GM12891 (cell line): ENCODE results near the gene ADARB1.

Source experiments
- DNase-seq: peaks from one replicate; pipeline ENCODE4 v3.0.0; 2011; ENCODE audit warnings: low spot score; ENCODE audit not compliant: insufficient read length
- FAIRE-seq: peaks from 2 replicates; lab custom pipeline; 2011; peaks lifted over from hg19 to GRCh38; lab: Jason Lieb, UNC
- PAX5 ChIP-seq: IDR thresholded peaks from 2 replicates; pipeline ENCODE4 v1.6.1; 2011; ENCODE audit warnings: low read length, moderate library complexity, mild to moderate bottlenecking; ENCODE audit not compliant: insufficient read depth, severe bottlenecking
- POLR2A ChIP-seq: IDR thresholded peaks from 2 replicates; pipeline ENCODE4 v1.6.1; 2011; ENCODE audit warnings: low read depth, low read length, control low read depth
- POLR2AphosphoS5 ChIP-seq: IDR thresholded peaks from 2 replicates; pipeline ENCODE4 v1.6.1; 2011; ENCODE audit warnings: low read depth, low read length, control low read depth
- POU2F2 ChIP-seq: IDR thresholded peaks from 2 replicates; pipeline ENCODE4 v1.6.1; 2011; ENCODE audit warnings: low read depth, mild to moderate bottlenecking, control low read depth, low read length, moderate library complexity
- SPI1 ChIP-seq: IDR thresholded peaks from 2 replicates; pipeline ENCODE4 v1.6.1; 2011; ENCODE audit warnings: low read depth, low read length, control low read depth
- TAF1 ChIP-seq: IDR thresholded peaks from 2 replicates; pipeline ENCODE4 v1.6.1; 2011; ENCODE audit warnings: low read depth, low read length, control low read depth

ADARB1 gene

DNA sequence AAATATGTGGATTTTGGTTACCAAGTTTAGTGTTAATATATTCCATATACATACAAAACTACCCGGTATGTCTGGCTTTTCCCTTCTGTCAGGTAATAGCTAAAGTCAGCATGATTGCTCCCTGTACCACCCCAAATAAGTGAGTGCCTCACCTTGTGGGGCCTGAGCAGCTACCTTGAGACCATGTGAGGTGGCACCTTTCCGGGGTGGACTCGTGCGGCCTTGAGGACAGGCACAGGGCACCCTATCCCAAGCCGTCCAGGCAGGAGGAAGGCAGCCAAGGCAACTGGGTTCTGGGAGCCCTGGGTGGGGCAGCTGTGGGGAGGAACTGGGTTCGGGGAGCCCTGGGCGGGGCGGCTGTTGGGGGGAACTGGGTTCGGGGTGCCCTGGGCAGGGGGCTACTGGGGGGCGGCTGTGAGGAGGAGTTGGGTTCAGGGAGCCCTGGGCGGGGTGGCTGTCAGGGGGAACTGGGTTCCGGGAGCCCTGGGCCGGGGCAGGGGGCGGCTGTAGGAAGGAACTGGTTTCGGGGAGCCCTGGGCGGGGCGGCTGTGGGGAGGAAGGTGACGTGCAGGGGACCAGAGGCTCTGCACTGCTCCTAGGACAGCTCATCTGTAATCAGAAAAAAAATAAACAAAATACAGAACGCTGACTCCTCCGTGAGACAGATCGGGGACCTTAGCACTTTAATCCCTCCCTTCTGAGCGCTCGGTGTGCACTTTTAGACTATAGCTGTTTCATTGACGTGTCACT lies 150.0 kb downstream of the ADARB1 start:
- no peak for FAIRE-seq
- TF ChIP-seq TAF1: no peak
- no peak for DNase-seq

DNA sequence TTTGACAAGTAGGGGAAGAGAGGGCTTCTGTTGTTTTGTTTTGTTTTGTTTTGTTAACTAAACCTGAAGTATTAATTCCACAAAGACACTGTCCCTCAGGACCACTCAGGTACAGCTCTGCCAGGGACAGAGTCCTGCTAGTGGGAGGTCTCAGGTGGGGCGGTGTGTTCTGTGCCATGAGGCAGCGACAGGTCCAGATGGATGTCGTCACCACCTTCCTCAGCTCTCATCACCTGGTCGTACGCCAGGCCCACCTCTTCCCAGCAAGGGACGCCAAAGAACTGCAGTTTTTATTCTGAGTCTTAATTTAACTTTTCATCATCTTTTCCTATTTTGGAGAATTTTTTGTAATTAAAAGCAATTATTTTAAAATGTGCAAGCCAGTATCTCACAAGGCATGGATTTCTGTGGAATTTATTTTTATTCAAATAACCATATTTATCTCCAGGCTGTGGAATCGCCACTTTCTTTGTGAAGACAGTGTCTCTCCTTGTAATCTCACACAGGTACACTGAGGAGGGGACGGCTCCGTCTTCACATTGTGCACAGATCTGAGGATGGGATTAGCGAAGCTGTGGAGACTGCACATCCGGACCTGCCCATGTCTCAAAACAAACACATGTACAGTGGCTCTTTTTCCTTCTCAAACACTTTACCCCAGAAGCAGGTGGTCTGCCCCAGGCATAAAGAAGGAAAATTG lies 150.8 kb downstream of the ADARB1 start:
- DNase-seq (no peak), FAIRE-seq (no peak)
- TF ChIP-seq POU2F2 (no peak), POLR2A (no peak), SPI1 (no peak), PAX5 (no peak), TAF1 (no peak)

GRCh38 chr21:45225741-45226327 lies 151.5 kb downstream of the ADARB1 start:
- DNase-seq (no peak), FAIRE-seq (no peak)
- no peak for TF ChIP-seq POU2F2

GRCh38 chr21:45226540-45227326 lies 152.4 kb downstream of the ADARB1 start:
- TF ChIP-seq PAX5: no peak
- TF ChIP-seq POLR2A: no peak
- TF ChIP-seq TAF1: no peak
- DNase-seq: no peak
- FAIRE-seq: no peak

DNA sequence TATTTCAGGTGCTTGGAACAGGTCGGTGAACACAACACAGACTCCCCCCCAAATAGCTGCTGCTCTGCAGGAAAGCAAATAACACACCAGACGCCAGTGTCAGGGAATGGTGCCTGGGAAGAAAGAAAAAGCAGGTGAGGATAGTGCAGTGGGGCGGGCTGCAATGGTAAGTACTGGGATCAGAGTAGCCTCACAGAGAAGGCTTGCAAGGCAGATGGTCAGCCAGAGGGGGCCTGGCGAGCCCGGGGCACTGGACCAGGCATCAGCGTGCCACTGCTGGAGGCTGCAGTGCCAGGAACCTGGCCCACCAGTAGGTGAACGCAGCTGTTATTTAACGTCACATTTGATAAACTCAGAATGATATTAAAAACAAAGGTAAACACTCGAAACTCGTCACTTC lies 153.4 kb downstream of the ADARB1 start:
- DNase-seq: no peak
- FAIRE-seq: no peak
- TF ChIP-seq POU2F2 (no peak), POLR2AphosphoS5 (no peak), PAX5 (no peak), TAF1 (no peak), SPI1 (no peak), POLR2A (no peak)

DNA sequence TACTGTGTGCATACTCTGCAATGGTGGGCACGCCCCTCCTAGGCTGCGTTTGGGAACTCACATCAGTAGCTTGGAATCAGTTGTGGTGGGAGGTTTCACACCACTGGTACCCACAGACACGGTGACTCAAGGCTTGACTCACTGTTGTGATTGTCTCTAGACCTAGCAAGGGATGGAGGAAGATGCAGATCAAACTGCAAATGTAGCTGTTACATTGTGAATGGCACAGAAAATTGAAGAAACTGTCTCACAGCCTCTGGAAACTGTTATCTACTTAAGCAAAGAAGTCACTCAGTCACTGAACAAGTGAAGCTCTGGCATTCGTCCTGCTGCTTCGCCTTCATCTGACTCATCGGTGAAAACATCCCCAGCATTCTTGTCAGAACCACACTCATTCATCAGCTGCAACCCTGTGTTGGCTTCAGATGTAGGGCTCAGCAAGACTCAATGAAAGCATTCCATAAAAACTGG lies 153.8 kb downstream of the ADARB1 start:
- DNase-seq: no peak
- TF ChIP-seq POLR2AphosphoS5 (no peak), TAF1 (no peak), SPI1 (no peak), POU2F2 (no peak), PAX5 (no peak), POLR2A (no peak)
- FAIRE-seq: no peak

GRCh38 chr21:45228656-45229240 lies 154.4 kb downstream of the ADARB1 start:
- no peak for FAIRE-seq

DNA sequence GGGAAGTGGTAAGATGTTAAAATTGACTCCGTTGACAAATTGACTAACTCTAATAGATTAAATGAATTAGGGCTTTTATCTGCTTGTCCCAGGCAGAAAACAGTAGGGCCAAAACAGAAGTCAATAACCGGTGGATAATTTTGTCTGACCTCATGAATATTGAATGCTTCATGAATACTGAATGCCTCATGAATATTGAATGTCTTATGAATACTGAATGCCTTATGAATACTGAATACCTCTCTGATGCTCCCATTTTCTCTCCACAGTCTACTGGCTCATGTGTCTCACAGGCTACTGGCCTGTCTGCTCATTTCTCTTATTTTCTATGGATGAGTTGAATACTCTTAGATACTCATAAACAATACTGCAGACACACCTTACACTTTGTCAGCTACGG lies 157.3 kb downstream of the ADARB1 start:
- no peak for DNase-seq
- FAIRE-seq: no peak
- TF ChIP-seq POLR2A (no peak), TAF1 (no peak), PAX5 (no peak), POLR2AphosphoS5 (no peak), POU2F2 (no peak), SPI1 (no peak)

More at GRCh38 chr21:45228656-45229240, 154.4 kb downstream of the ADARB1 start:
- TF ChIP-seq POU2F2: no peak
- TF ChIP-seq POLR2AphosphoS5: no peak
- no peak for TF ChIP-seq TAF1
- no peak for TF ChIP-seq SPI1
- no peak for TF ChIP-seq POLR2A
- no peak for DNase-seq

DNA sequence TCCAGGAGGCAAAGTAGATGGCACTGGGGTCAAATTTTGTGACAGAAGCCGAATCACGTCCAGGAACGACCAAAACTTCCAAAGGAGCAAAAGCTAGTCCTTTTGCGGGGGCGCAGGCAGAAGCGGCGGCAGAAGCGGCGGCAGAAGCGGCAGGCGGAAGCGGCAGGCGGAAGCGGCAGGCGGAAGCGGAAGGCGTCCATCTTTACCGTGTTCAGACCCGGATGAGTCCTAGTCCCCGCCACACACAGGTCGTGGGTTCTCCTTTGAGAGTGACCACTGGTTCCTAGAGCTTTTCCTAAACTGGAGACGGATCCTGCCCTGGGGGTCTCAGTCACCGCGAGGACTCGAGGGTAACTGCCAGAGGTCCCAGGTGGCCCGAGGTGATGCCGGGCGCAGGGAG lies 159.7 kb downstream of the ADARB1 start:
- DNase-seq (no peak), FAIRE-seq (no peak)
- TF ChIP-seq POLR2A: no peak
- TF ChIP-seq TAF1: no peak
- TF ChIP-seq POLR2AphosphoS5: no peak
- TF ChIP-seq PAX5: no peak
- no peak for TF ChIP-seq SPI1
- TF ChIP-seq POU2F2: no peak

- no peak for FAIRE-seq
- DNase-seq: no peak
- TF ChIP-seq PAX5 (no peak), POLR2A (no peak), POU2F2 (no peak), POLR2AphosphoS5 (no peak), TAF1 (no peak), SPI1 (no peak)
Measured at GRCh38 chr21:45234965-45235364, 160.6 kb downstream of the ADARB1 start.
